ENCODE measurements around the gene ZNF521. TPM values are rescaled to one million over a fixed set of nuclear protein-coding genes. Genes with fewer than 3 reads are reported as not detected.

ZNF521 gene
- total and polyA plus RNA-seq, 10 of the 15 experiments (the other 5 are each of a cell fraction or from before 2014, with no cell fraction given) = 0.02 to 0.05 (median 0.04) TPM; not detected in 6

DNA sequence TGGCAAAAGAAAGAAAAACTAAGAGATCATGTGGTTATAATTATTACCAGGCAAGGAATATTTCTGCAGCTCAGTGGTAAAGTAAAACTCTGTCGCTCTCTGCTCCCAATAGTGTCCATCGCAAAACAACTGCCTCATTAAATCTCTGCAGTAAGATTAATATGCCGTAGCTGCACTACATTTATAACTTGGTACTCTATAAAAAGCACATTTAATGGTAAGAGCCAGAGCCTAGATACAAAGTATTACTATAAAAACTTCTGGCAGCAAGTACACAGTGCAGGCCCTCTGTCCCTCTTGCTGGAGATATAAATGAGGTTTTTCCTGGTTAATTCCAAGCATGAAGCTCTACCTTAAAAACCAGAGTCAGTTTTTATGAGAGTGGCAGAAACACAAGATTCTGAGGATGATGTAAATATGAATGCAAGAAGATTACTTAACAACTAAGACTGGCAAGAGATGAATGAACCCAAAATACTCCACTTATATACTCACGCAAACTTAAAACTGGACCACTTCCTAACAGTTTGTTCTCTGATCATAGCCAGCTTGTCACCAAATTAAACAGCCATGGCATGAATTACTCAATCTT lies 25.5 kb downstream of the ZNF521 start:
- SMC1A ChIA-PET (ENCODE audit: uncharacterized antibody, unreplicated experiment) = no interaction called here
- BruUV-seq (replicated peaks) = no TSS peak
- H4K20me1 ChIP-seq (ENCODE audit: control insufficient read depth, insufficient read depth) = no peaks in the 10 kb centered on the region
- FAIRE-seq (no peak), ATAC-seq (no peak), DNase-seq (ENCODE audit: low read depth, low spot score) (no peak)
- H3K9me3 ChIP-seq (replicated peaks; ENCODE audit: control insufficient read depth, insufficient read depth, low read length) = no peaks in the 10 kb centered on the region
- CTCF ChIA-PET = interaction anchor here (0.6 kb wide), 1 partner anchor 230 kb away, joined by 3 read pairs; no protein-coding TSS in a partner anchor
- H3K27ac ChIP-seq (ENCODE audit: control insufficient read depth, insufficient read depth) = no peak overlapping the region
- in situ Hi-C loops (cut with MboI) (no loop called here), intact Hi-C loops (cut with micrococcal nuclease; ENCODE audit: unreplicated experiment) (no loop called here)
- POLR2A ChIA-PET = no interaction called here
- H3K27me3 ChIP-seq (replicated peaks in 1 of 2; ENCODE audit: control insufficient read depth in 2 of 2, insufficient read depth in 2 of 2, low read length in 1 of 2) = no peaks in the 10 kb centered on the region
- H2AFZ ChIP-seq (ENCODE audit: control insufficient read depth, low read depth, low read length) = no peak overlapping the region
- H3K36me3 ChIP-seq (ENCODE audit: control insufficient read depth in 2 of 2, insufficient read depth in 2 of 2, low read length in 1 of 2) = no peaks in the 10 kb centered on the region
- no peak overlapping the region for H3K9ac ChIP-seq (ENCODE audit: control insufficient read depth, insufficient read depth, low read length)
- no peaks in the 10 kb centered on the region for H3K79me2 ChIP-seq (ENCODE audit: control insufficient read depth, insufficient read depth, low read length)
- H3K4me1 ChIP-seq (ENCODE audit: control insufficient read depth, insufficient read depth, low read length) = no peaks in the 10 kb centered on the region
- no peak overlapping the region for H3K4me2 ChIP-seq (ENCODE audit: control insufficient read depth, insufficient read depth)
- RAD21 ChIA-PET (ENCODE audit: unreplicated experiment) = no interaction called here
- TF ChIP-seq MTA3 (IDR thresholded peaks at IDR 0.05; ENCODE audit: borderline replicate concordance, low read length) (no peak), BMI1 (IDR thresholded peaks at IDR 0.05; ENCODE audit: borderline replicate concordance) (no peak), ASH2L (IDR thresholded peaks at IDR 0.05; ENCODE audit: borderline replicate concordance, low read depth) (no peak), SIN3A (IDR thresholded peaks at IDR 0.05; ENCODE audit: low read depth, low read length) (no peak)
- TF ChIP-seq, protein P1, sequence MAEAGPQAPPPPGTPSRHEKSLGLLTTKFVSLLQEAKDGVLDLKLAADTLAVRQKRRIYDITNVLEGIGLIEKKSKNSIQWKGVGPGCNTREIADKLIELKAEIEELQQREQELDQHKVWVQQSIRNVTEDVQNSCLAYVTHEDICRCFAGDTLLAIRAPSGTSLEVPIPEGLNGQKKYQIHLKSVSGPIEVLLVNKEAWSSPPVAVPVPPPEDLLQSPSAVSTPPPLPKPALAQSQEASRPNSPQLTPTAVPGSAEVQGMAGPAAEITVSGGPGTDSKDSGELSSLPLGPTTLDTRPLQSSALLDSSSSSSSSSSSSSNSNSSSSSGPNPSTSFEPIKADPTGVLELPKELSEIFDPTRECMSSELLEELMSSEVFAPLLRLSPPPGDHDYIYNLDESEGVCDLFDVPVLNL (IDR thresholded peaks at IDR 0.05; ENCODE audit: low read depth, low read length) = no peak
- H3K4me3 ChIP-seq = no peak overlapping the region
- WGBS (ENCODE audit: insufficient coverage, insufficient replicate concordance, low lambda C conversion rate, missing lambda C conversion rate) = 73% methylated on average over 4 of the region's 4 CpGs

DNA sequence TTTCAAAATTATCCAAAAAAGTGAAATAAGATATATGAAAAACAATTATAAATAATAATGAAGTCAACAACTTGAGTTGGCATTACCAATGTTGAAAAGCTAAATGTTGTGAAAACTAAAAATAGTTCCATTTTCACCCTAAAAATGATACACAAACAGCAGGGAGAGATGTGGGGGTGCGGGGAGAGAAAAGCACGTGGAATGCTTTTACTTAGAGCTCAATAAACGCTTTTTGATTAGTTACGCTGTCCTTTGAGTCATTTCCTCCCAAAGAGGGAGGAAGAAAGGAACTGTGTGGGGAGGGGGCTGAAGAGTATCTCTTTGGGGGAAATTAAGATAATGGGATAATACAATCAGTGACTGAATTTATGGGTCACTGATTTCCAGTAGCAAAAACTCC lies 29.2 kb downstream of the ZNF521 start:
- no peaks in the 10 kb centered on the region for H3K36me3 ChIP-seq (ENCODE audit: control insufficient read depth in 2 of 2, insufficient read depth in 2 of 2, low read length in 1 of 2)
- H3K4me2 ChIP-seq (ENCODE audit: control insufficient read depth, insufficient read depth) = no peak overlapping the region
- ChIA-PET POLR2A (interaction anchor here (0.7 kb wide), 1 partner anchor 303 kb away, joined by 4 read pairs; no protein-coding TSS in a partner anchor), RAD21 (ENCODE audit: unreplicated experiment) (no interaction called here), CTCF (interaction anchor here (1.4 kb wide), 1 partner anchor 15 kb away, joined by 3 read pairs; no protein-coding TSS in a partner anchor), SMC1A (ENCODE audit: uncharacterized antibody, unreplicated experiment) (interaction anchor here (1.0 kb wide), 1 partner anchor 14 kb away, joined by 4 read pairs; no protein-coding TSS in a partner anchor)
- H3K4me1 ChIP-seq (ENCODE audit: control insufficient read depth, insufficient read depth, low read length) = no peaks in the 10 kb centered on the region
- no peak overlapping the region for H3K27ac ChIP-seq (ENCODE audit: control insufficient read depth, insufficient read depth)
- TF ChIP-seq SIX5 (IDR thresholded peaks at IDR 0.05; ENCODE audit: low read depth, low read length, severe bottlenecking) (no peak), RBBP5 (conservative IDR thresholded peaks at IDR 0.05) (no peak), SREBF2 (IDR thresholded peaks at IDR 0.05; ENCODE audit: low read length) (no peak), RELB (IDR thresholded peaks at IDR 0.05; ENCODE audit: low read depth) (no peak), CREB1 (IDR thresholded peaks at IDR 0.05; ENCODE audit: low read depth) (no peak), IRF4 (IDR thresholded peaks at IDR 0.05; ENCODE audit: low read depth, low read length) (no peak), ZNF384 (IDR thresholded peaks at IDR 0.05; ENCODE audit: borderline replicate concordance, low read depth, low read length) (no peak)
- H3K79me2 ChIP-seq (ENCODE audit: control insufficient read depth, insufficient read depth, low read length) = no peaks in the 10 kb centered on the region
- H3K4me3 ChIP-seq = no peak overlapping the region
- H2AFZ ChIP-seq (ENCODE audit: control insufficient read depth, low read depth, low read length) = no peak overlapping the region
- FAIRE-seq (no peak), DNase-seq (ENCODE audit: low read depth, low spot score) (no peak), ATAC-seq (no peak)
- H3K9me3 ChIP-seq (replicated peaks; ENCODE audit: control insufficient read depth, insufficient read depth, low read length) = no peaks in the 10 kb centered on the region
- H4K20me1 ChIP-seq (ENCODE audit: control insufficient read depth, insufficient read depth) = no peaks in the 10 kb centered on the region
- in situ Hi-C loops (cut with MboI) (no loop called here), intact Hi-C loops (cut with micrococcal nuclease; ENCODE audit: unreplicated experiment) (no loop called here)
- WGBS (ENCODE audit: insufficient coverage, insufficient replicate concordance, low lambda C conversion rate, missing lambda C conversion rate) = 27% methylated on average over 4 of the region's 4 CpGs
- H3K9ac ChIP-seq (ENCODE audit: control insufficient read depth, insufficient read depth, low read length) = no peak overlapping the region
- BruUV-seq (replicated peaks) = no TSS peak
- H3K27me3 ChIP-seq (replicated peaks in 1 of 2; ENCODE audit: control insufficient read depth in 2 of 2, insufficient read depth in 2 of 2, low read length in 1 of 2) = no peaks in the 10 kb centered on the region
